Measurements from ENCODE around the gene OVAAL. TPM values are rescaled to one million over a fixed set of nuclear protein-coding genes. Genes with fewer than 3 reads are reported as not detected.
"Not testable (repeated sequence)": the region's sequence is repeated elsewhere in the genome, so short reads cannot be mapped to it uniquely, and the experiment has no call there.

Gene OVAAL
- total RNA-seq, 1 donor from 2014 or later = not detected

- Histone ChIP-seq H3K4me3 (ENCODE audit: low read depth, low read length) (no peak overlapping the region), H3K36me3 (ENCODE audit: control insufficient read depth, insufficient read depth, low read length) (no peaks in the 10 kb centered on the region), H3K27me3 (ENCODE audit: control insufficient read depth, insufficient read depth, low read length) (no peaks in the 10 kb centered on the region)
- DNase-seq (ENCODE audit: low read depth) = no peak
- no peak for FAIRE-seq
- TF ChIP-seq, protein P1, sequence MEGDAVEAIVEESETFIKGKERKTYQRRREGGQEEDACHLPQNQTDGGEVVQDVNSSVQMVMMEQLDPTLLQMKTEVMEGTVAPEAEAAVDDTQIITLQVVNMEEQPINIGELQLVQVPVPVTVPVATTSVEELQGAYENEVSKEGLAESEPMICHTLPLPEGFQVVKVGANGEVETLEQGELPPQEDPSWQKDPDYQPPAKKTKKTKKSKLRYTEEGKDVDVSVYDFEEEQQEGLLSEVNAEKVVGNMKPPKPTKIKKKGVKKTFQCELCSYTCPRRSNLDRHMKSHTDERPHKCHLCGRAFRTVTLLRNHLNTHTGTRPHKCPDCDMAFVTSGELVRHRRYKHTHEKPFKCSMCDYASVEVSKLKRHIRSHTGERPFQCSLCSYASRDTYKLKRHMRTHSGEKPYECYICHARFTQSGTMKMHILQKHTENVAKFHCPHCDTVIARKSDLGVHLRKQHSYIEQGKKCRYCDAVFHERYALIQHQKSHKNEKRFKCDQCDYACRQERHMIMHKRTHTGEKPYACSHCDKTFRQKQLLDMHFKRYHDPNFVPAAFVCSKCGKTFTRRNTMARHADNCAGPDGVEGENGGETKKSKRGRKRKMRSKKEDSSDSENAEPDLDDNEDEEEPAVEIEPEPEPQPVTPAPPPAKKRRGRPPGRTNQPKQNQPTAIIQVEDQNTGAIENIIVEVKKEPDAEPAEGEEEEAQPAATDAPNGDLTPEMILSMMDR (IDR thresholded peaks at IDR 0.05; ENCODE audit: insufficient read depth, low read length, severe bottlenecking) = no peak
Measured at GRCh38 chr1:180542113-180542837, 16.5 kb upstream of the OVAAL start.

DNA sequence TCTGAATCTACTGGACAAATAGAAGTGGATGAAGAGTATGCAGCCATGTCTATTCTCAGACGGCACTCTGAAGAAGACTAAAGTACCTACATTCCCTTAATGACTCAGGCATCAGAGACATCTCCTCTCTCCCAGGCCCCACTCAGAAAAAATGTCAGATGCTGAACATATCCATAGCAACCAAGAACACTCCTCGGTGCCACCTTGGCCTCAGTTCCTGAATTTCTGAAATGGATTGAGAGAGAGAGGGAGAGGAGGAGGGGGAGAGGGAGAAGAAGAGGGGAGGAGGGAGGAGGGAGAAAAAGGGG is 16.0 kb upstream of the OVAAL start:
- Histone ChIP-seq H3K4me3 (ENCODE audit: low read depth, low read length) (no peak overlapping the region), H3K36me3 (ENCODE audit: control insufficient read depth, insufficient read depth, low read length) (no peaks in the 10 kb centered on the region), H3K27me3 (ENCODE audit: control insufficient read depth, insufficient read depth, low read length) (no peaks in the 10 kb centered on the region)
- FAIRE-seq = no peak
- DNase-seq (ENCODE audit: low read depth) = no peak
- TF ChIP-seq, protein P1 (IDR thresholded peaks at IDR 0.05; ENCODE audit: insufficient read depth, low read length, severe bottlenecking) = no peak

DNA sequence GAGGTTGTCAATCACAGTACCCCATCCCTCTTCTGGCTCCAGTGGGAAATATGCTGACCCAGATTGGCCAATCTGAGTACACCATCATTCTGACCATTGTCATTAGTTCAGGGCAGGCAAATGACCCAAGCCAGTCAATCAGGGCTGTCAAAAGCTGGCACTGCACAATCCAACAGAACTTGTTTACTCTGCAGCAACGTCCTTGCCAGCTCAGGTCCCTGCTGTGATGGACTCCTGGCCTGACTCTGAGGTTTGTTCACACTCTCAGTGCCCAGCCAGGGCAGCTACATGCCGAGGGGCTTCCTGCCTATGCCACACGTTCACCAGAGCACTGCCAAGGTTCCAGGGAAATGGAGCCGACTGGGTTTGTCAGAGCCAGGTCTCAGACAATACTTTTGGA is 14.7 kb upstream of the OVAAL start:
- FAIRE-seq = no peak
- no peak for DNase-seq (ENCODE audit: low read depth)
- H3K4me3 ChIP-seq (ENCODE audit: low read depth, low read length) = no peak overlapping the region
- TF ChIP-seq, protein P1 (IDR thresholded peaks at IDR 0.05; ENCODE audit: insufficient read depth, low read length, severe bottlenecking) = no peak
- no peaks in the 10 kb centered on the region for H3K27me3 ChIP-seq (ENCODE audit: control insufficient read depth, insufficient read depth, low read length)
- H3K36me3 ChIP-seq (ENCODE audit: control insufficient read depth, insufficient read depth, low read length) = no peaks in the 10 kb centered on the region

- TF ChIP-seq, protein P1 (IDR thresholded peaks at IDR 0.05; ENCODE audit: insufficient read depth, low read length, severe bottlenecking) = no peak
- no peaks in the 10 kb centered on the region for H3K36me3 ChIP-seq (ENCODE audit: control insufficient read depth, insufficient read depth, low read length)
- no peak overlapping the region for H3K4me3 ChIP-seq (ENCODE audit: low read depth, low read length)
- H3K27me3 ChIP-seq (ENCODE audit: control insufficient read depth, insufficient read depth, low read length) = no peaks in the 10 kb centered on the region
- DNase-seq (ENCODE audit: low read depth) (no peak), FAIRE-seq (no peak)
Measured at GRCh38 chr1:180545991-180546390, 12.8 kb upstream of the OVAAL start.

GRCh38 chr1:180548686-180549317 is 10.0 kb upstream of the OVAAL start:
- H3K27me3 ChIP-seq (ENCODE audit: control insufficient read depth, insufficient read depth, low read length) = no peaks in the 10 kb centered on the region
- H3K4me3 ChIP-seq (ENCODE audit: low read depth, low read length) = no peak overlapping the region
- no peaks in the 10 kb centered on the region for H3K36me3 ChIP-seq (ENCODE audit: control insufficient read depth, insufficient read depth, low read length)
- TF ChIP-seq, protein P1 (IDR thresholded peaks at IDR 0.05; ENCODE audit: insufficient read depth, low read length, severe bottlenecking) = no peak
- DNase-seq (ENCODE audit: low read depth) (no peak), FAIRE-seq (no peak)

- not testable (repeated sequence) for DNase-seq (ENCODE audit: low read depth); H3K27me3 ChIP-seq (ENCODE audit: control insufficient read depth, insufficient read depth, low read length); H3K4me3 ChIP-seq (ENCODE audit: low read depth, low read length); H3K36me3 ChIP-seq (ENCODE audit: control insufficient read depth, insufficient read depth, low read length); FAIRE-seq
Measured at GRCh38 chr1:180549770-180550169, 9.0 kb upstream of the OVAAL start.

Measured in bronchial epithelial cell (primary cell).